ENCODE results near the gene PEAR1. TPM values are rescaled to one million over a fixed set of nuclear protein-coding genes. Genes with fewer than 3 reads are reported as not detected.

PEAR1 gene
- total and polyA plus RNA-seq, 2 of the 8 experiments (the other 6 are each of a cell fraction or from before 2014, with no cell fraction given): 0.63 to 0.71 TPM

- ChIA-PET CTCF (ENCODE audit: partially characterized antibody) (interaction anchor here (0.7 to 25.2 kb wide), 12 partner anchors 9 to 225 kb away, joined by 3 to 719 read pairs (median 8); partner anchors contain the start of genes INSRR, NTRK1 and PEAR1), POLR2A (ENCODE audit: partially characterized antibody) (interaction anchor here (0.7 to 1.3 kb wide), 4 partner anchors 8 to 159 kb away, joined by 3 read pairs; no protein-coding TSS in a partner anchor)
- Histone ChIP-seq H2BK15ac (ENCODE audit: low read length) (no peak overlapping the region), H3K79me2 (ENCODE audit: control insufficient read depth in 1 of 2, insufficient read depth in 2 of 2, low read length in 2 of 2) (no peaks in the 10 kb centered on the region), H4K5ac (ENCODE audit: insufficient read length, low read depth, low read length) (no peak overlapping the region), H2AFZ (ENCODE audit: low read length) (no peak overlapping the region), H4K8ac (ENCODE audit: extremely low read depth, insufficient read depth, low read length) (no peak overlapping the region), H2AK5ac (ENCODE audit: low read depth, low read length) (no peak overlapping the region), H3K4ac (replicated peaks; ENCODE audit: insufficient read length, low read depth, low read length) (no peak overlapping the region), H3K18ac (ENCODE audit: extremely low read depth, low read length) (no peak overlapping the region), H3K9ac (replicated peaks in 1 of 4; ENCODE audit: extremely low read depth in 1 of 4, low read depth in 3 of 4, low read length in 3 of 4) (no peak overlapping the region), H3K27me3 (replicated peaks in 1 of 4; ENCODE audit: control insufficient read depth in 3 of 4, extremely low read depth in 1 of 4, insufficient read depth in 3 of 4, low read length in 3 of 4) (peaks cover 28 to 78% (median 48%) of the 10 kb centered on the region in 4 experiments), H2BK20ac (ENCODE audit: low read length) (no peak overlapping the region), H3K4me1 (replicated peaks in 1 of 4; ENCODE audit: control insufficient read depth in 3 of 4, insufficient read depth in 4 of 4, low read length in 3 of 4) (peaks cover 0 to 16% (median 2%) of the 10 kb centered on the region in 4 experiments; a peak in 5 of 7 replicates), H4K20me1 (replicated peaks in 1 of 2; ENCODE audit: control insufficient read depth in 1 of 2, insufficient read depth in 2 of 2, low read length in 2 of 2) (peaks cover 0 to 5% of the 10 kb centered on the region in 2 experiments), H3K23ac (ENCODE audit: insufficient read length) (no peak overlapping the region), H3K4me2 (ENCODE audit: insufficient read depth in 1 of 2, low read depth in 2 of 2, low read length in 2 of 2) (no peak overlapping the region), H2BK120ac (replicated peaks; ENCODE audit: low read depth, low read length) (no peak overlapping the region), H3K56ac (replicated peaks; ENCODE audit: insufficient read length, low read depth, low read length) (no peak overlapping the region), H3K36me3 (ENCODE audit: control insufficient read depth in 2 of 4, insufficient read depth in 4 of 4, low read length in 3 of 4) (no peaks in the 10 kb centered on the region), H4K91ac (replicated peaks; ENCODE audit: insufficient read length, low read length) (no peak overlapping the region), H3K9me3 (ENCODE audit: insufficient read depth in 2 of 2, low read depth in 1 of 2, low read length in 1 of 2) (no peaks in the 10 kb centered on the region), H3K27ac (ENCODE audit: low read depth, low read length) (no peak overlapping the region), H2BK5ac (ENCODE audit: low read depth, low read length) (no peak overlapping the region), H3K4me3 (ENCODE audit: extremely low read depth in 1 of 4, insufficient read depth in 2 of 4, low read depth in 3 of 4, low read length in 4 of 4) (no peak overlapping the region), H3K23me2 (ENCODE audit: low read depth, low read length) (peaks cover 6% of the 10 kb centered on the region), H3K79me1 (ENCODE audit: low read depth, low read length) (no peaks in the 10 kb centered on the region), H3K14ac (ENCODE audit: insufficient read length) (no peak overlapping the region), H2BK12ac (ENCODE audit: low read depth, low read length) (no peak overlapping the region)
- 64% methylated on average over 9 of the region's 9 CpGs; no CpG with 5 or more reads in 1 of the 2 experiments for WGBS, 2 experiments (ENCODE audit: extremely low coverage in 1 of 2, insufficient coverage in 1 of 2, insufficient read length in 1 of 2, insufficient replicate concordance in 2 of 2, low coverage in 1 of 2, low lambda C conversion rate in 2 of 2, missing lambda C conversion rate in 1 of 2)
- FAIRE-seq (no peak), DNase-seq (ENCODE audit: low read depth in 1 of 2, low spot score in 2 of 2) (no peak)
- TF ChIP-seq TCF12 (IDR thresholded peaks at IDR 0.05; ENCODE audit: low read depth, low read length) (no peak), TEAD4 (IDR thresholded peaks at IDR 0.05; ENCODE audit: low read depth, low read length) (no peak), SUZ12 (IDR thresholded peaks at IDR 0.05; ENCODE audit: low read length) (no peak), JUN (IDR thresholded peaks at IDR 0.05; ENCODE audit: low read depth, low read length) (no peak), SP4 (IDR thresholded peaks at IDR 0.05; ENCODE audit: low read length) (no peak), USF2 (IDR thresholded peaks at IDR 0.05; ENCODE audit: low read length) (no peak), CTCF (IDR thresholded peaks at IDR 0.05; ENCODE audit: control extremely low read depth in 1 of 3, insufficient read depth in 1 of 3, low read depth in 1 of 3, low read length in 3 of 3) (no peak), RNF2 (IDR thresholded peaks at IDR 0.05; ENCODE audit: borderline replicate concordance, low read depth, low read length, missing control alignments, poor library complexity, severe bottlenecking) (no peak), EP300 (IDR thresholded peaks at IDR 0.05; ENCODE audit: borderline replicate concordance in 1 of 2, low read depth in 2 of 2, low read length in 2 of 2) (no peak)
Measured at GRCh38 chr1:156852418-156852874, 41.1 kb upstream of the PEAR1 start.
